ENCODE results near the gene PSPC1. TPM values are rescaled to one million over a fixed set of nuclear protein-coding genes. Genes with fewer than 3 reads are reported as not detected.
"Not testable (repeated sequence)": the region's sequence is repeated elsewhere in the genome, so short reads cannot be mapped to it uniquely, and the experiment has no call there.

The PSPC1 gene
- total RNA-seq, 2 experiments from 2014 or later: 61.8 to 62.2 TPM

- peaks cover 23% of the 10 kb centered on the region for H3K36me3 Mint-ChIP-seq (ENCODE audit: low read depth)
These were observed 86.9 kb downstream of the PSPC1 start for GRCh38 chr13:19695829-19696228.

GRCh38 chr13:19695428-19695827 lies 87.3 kb downstream of the PSPC1 start:
- no peak for TF ChIP-seq CTCF (IDR thresholded peaks at IDR 0.05)
- no peak for DNase-seq
- H3K4me3 Mint-ChIP-seq: no peak overlapping the region
- H3K9me3 Mint-ChIP-seq: no peaks in the 10 kb centered on the region
- no peak overlapping the region for H3K27ac Mint-ChIP-seq
- no peak for ATAC-seq
- H3K27me3 Mint-ChIP-seq: no peaks in the 10 kb centered on the region
- intact Hi-C loops (cut with micrococcal nuclease): no loop called here
- peaks cover 27% of the 10 kb centered on the region for H3K36me3 Mint-ChIP-seq (ENCODE audit: low read depth)
- POLR2A ChIA-PET: no interaction called here
- CTCF ChIA-PET: no interaction called here
- H3K4me1 Mint-ChIP-seq (ENCODE audit: low read depth): peaks cover 14% of the 10 kb centered on the region

More at GRCh38 chr13:19695829-19696228, 86.9 kb downstream of the PSPC1 start:
- ChIA-PET CTCF (no interaction called here), POLR2A (no interaction called here)
- H3K27ac Mint-ChIP-seq: no peak overlapping the region
- TF ChIP-seq CTCF (IDR thresholded peaks at IDR 0.05): no peak
- no peak overlapping the region for H3K4me3 Mint-ChIP-seq
- intact Hi-C loops (cut with micrococcal nuclease): no loop called here
- H3K27me3 Mint-ChIP-seq: no peaks in the 10 kb centered on the region
- H3K9me3 Mint-ChIP-seq: no peaks in the 10 kb centered on the region
- peaks cover 11% of the 10 kb centered on the region for H3K4me1 Mint-ChIP-seq (ENCODE audit: low read depth)
- DNase-seq (no peak), ATAC-seq (no peak)

- H3K4me1 Mint-ChIP-seq (ENCODE audit: low read depth); DNase-seq; POLR2A ChIA-PET; ATAC-seq; H3K27me3 Mint-ChIP-seq; intact Hi-C loops (cut with micrococcal nuclease); H3K9me3 Mint-ChIP-seq; H3K27ac Mint-ChIP-seq; H3K4me3 Mint-ChIP-seq: not testable (repeated sequence)
- peaks cover 33% of the 10 kb centered on the region for H3K36me3 Mint-ChIP-seq (ENCODE audit: low read depth)
- CTCF ChIA-PET: interaction anchor here (1.5 to 1.8 kb wide), 2 partner anchors 8 to 14 kb away, joined by 4 to 5 read pairs; no protein-coding TSS in a partner anchor
These were observed 91.3 kb downstream of the PSPC1 start for GRCh38 chr13:19691447-19691846.

DNA sequence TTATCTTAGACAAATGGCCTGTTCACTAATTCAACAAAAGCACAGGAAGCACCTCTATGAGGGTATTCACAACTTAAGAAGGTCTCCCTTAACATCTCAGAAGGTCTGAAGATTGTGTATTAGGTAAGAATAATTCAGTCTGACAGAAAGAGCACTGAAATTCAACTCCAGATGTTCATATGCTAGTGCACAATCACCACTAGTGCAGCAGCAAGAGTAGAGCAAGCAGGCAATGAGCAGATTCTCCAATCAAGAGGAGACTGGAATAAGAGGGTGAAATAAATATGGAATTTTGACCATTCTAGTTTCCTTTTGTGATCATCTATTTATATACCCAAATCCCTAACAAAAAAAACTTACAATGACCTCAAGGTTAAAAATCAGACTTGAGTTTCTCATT lies 97.3 kb downstream of the PSPC1 start:
- ChIA-PET POLR2A (no interaction called here), CTCF (no interaction called here)
- H3K27me3 Mint-ChIP-seq: no peaks in the 10 kb centered on the region
- ATAC-seq (no peak), DNase-seq (no peak)
- peaks cover 26% of the 10 kb centered on the region for H3K4me1 Mint-ChIP-seq (ENCODE audit: low read depth)
- no peak for TF ChIP-seq CTCF (IDR thresholded peaks at IDR 0.05)
- H3K9me3 Mint-ChIP-seq: no peaks in the 10 kb centered on the region
- peak overlapping the region; percentile 48 for H3K27ac Mint-ChIP-seq
- H3K4me3 Mint-ChIP-seq: no peak overlapping the region
- peaks cover 15% of the 10 kb centered on the region for H3K36me3 Mint-ChIP-seq (ENCODE audit: low read depth)
- intact Hi-C loops (cut with micrococcal nuclease): loop anchor here (10.0 kb wide), 1 partner anchor 179 kb away; the partner anchor contains the start of gene ZMYM5

- CTCF ChIA-PET: no interaction called here
- Mint-ChIP-seq H3K9me3 (no peaks in the 10 kb centered on the region), H3K4me1 (ENCODE audit: low read depth) (peaks cover 26% of the 10 kb centered on the region), H3K27me3 (no peaks in the 10 kb centered on the region), H3K36me3 (ENCODE audit: low read depth) (peaks cover 13% of the 10 kb centered on the region), H3K27ac (peak overlapping the region; percentile 48), H3K4me3 (no peak overlapping the region)
- ATAC-seq: no peak
- no peak for DNase-seq
- intact Hi-C loops (cut with micrococcal nuclease): loop anchor here (10.0 kb wide), 1 partner anchor 180 kb away; the partner anchor contains the start of gene ZMYM5
- POLR2A ChIA-PET: no interaction called here
- TF ChIP-seq CTCF (IDR thresholded peaks at IDR 0.05): no peak
These were observed 97.7 kb downstream of the PSPC1 start for GRCh38 chr13:19685034-19685433.
